Placental epithelial cell (primary cell): ENCODE measurements around the gene NLRC3. TPM values are rescaled to one million over a fixed set of nuclear protein-coding genes. Genes with fewer than 3 reads are reported as not detected.

ENCODE experiments used
- total RNA-seq: library from RNA; depleted of rRNA; stranded (reverse); fragments of >200 nt; gene quantifications from 2 replicates; pipeline ENCODE4 v1.2.3, GENCODE V29; 2012

Gene NLRC3, protein sequence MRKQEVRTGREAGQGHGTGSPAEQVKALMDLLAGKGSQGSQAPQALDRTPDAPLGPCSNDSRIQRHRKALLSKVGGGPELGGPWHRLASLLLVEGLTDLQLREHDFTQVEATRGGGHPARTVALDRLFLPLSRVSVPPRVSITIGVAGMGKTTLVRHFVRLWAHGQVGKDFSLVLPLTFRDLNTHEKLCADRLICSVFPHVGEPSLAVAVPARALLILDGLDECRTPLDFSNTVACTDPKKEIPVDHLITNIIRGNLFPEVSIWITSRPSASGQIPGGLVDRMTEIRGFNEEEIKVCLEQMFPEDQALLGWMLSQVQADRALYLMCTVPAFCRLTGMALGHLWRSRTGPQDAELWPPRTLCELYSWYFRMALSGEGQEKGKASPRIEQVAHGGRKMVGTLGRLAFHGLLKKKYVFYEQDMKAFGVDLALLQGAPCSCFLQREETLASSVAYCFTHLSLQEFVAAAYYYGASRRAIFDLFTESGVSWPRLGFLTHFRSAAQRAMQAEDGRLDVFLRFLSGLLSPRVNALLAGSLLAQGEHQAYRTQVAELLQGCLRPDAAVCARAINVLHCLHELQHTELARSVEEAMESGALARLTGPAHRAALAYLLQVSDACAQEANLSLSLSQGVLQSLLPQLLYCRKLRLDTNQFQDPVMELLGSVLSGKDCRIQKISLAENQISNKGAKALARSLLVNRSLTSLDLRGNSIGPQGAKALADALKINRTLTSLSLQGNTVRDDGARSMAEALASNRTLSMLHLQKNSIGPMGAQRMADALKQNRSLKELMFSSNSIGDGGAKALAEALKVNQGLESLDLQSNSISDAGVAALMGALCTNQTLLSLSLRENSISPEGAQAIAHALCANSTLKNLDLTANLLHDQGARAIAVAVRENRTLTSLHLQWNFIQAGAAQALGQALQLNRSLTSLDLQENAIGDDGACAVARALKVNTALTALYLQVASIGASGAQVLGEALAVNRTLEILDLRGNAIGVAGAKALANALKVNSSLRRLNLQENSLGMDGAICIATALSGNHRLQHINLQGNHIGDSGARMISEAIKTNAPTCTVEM
- 0.39 TPM in 1 of 2 replicates, not detected in the other for total RNA-seq

GRCh38 chr16:3577302-3577752 is at the start of gene NLRC3:
Gene NLRC3 (minus strand): TSS chr16:3577403. CDS start chr16:3565036, 12,367 bp downstream.

DNA sequence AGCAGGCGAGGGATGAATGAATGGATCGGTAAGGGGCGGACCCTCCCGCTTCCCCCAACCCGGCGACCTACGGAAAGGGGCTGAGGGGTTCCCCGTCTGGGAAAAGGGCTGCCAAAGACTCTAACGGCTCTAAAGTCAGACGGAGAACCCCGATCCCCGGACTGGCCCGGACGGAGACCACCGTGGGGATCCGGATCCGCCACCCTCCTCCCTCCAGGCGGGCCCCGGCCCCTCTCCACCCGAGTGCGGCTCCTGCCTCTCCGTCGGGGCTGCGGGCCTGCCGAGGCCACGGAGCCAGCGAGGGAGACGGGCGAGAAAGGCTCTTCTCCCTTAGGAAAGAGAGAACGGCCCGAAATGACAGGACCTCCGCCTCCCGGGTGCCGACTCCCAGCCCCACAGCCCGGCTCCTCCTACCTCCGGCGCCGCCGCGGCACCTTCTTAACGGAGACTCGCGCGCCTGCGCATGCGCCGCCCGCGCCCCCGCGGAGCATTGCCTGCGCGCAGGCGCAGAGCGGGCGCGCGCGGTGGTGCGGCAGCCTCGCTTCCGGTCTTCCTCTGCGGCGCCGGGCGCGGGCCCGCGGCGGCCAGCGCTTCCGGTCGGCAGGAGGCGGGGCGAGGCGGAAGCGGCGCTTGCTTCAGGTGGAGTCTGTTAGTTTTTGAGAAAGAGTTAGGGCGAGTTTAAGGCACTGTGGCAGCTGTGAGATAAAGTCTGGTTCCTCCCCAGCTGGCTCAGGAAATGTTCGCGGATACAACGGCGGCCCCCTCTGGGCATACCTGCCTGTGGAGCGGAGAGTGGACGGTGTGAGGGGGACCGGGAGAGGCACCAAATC is 34.2 kb upstream of the NLRC3 start, which contains the start of gene SLX4:
SLX4 (minus strand) TSS at position 461 of the 830 bp plus-strand sequence. CDS start 2,642 bp downstream, outside the sequence.

DNA sequence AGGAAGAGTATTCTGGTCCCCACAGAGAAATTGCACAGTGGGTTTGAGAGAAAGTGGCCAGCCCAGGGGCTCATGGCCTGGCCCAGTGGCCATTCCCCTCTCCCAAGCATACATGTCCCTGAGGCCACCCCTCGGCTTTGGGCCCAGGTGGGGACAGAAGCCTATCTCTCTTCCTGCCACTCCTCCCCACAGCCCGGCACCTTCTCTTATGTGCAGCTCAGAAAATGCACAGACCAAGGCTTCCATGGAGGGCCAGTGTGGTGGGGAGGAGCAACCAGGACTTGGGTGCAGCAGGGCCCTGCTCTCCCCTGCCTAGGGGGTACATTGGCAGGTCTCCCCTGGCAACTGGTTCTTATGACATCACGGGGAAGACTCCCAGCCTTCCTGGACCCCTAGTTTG is 82.0 kb downstream of the NLRC3 start, which contains the start of gene C16orf90:
C16orf90 (minus strand) TSS at position 314 of the 400 bp plus-strand sequence; CDS start at position 246, 68 bp downstream.

Other genes with a start within 250 kb of the NLRC3 start
- under 0.01 and 0.43 TPM in 2 replicates for gene OR2C1, start 221.5 kb downstream of the NLRC3 start, total RNA-seq
- gene ZSCAN32, start 176.4 kb downstream of the NLRC3 start, total RNA-seq, result 11.1 and 11.4 TPM in 2 replicates
- 7.6 and 7.9 TPM in 2 replicates for gene ZNF174, start 176.2 kb downstream of the NLRC3 start, total RNA-seq
- gene ZNF597, start 133.9 kb downstream of the NLRC3 start, total RNA-seq, result 1.2 and 2.3 TPM in 2 replicates
- 20.0 and 30.6 TPM in 2 replicates for gene NAA60, start 133.7 kb downstream of the NLRC3 start, total RNA-seq
- gene C16orf90, start 81.9 kb downstream of the NLRC3 start, total RNA-seq, result not detected in 2 replicates
- 8.8 and 18.8 TPM in 2 replicates for gene CLUAP1, start 76.4 kb downstream of the NLRC3 start, total RNA-seq
- gene SLX4, start 34.2 kb upstream of the NLRC3 start, total RNA-seq, result 4.3 and 6.2 TPM in 2 replicates
- gene DNASE1, start 77.3 kb upstream of the NLRC3 start, total RNA-seq, result 29.8 and 44.8 TPM in 2 replicates
- gene TRAP1, start 140.1 kb upstream of the NLRC3 start, total RNA-seq, result 54.6 and 68.6 TPM in 2 replicates